ENCODE data around the gene CHRNA3. TPM values are rescaled to one million over a fixed set of nuclear protein-coding genes. Genes with fewer than 3 reads are reported as not detected.

Gene CHRNA3
- not detected in 2 replicates for total RNA-seq

DNA sequence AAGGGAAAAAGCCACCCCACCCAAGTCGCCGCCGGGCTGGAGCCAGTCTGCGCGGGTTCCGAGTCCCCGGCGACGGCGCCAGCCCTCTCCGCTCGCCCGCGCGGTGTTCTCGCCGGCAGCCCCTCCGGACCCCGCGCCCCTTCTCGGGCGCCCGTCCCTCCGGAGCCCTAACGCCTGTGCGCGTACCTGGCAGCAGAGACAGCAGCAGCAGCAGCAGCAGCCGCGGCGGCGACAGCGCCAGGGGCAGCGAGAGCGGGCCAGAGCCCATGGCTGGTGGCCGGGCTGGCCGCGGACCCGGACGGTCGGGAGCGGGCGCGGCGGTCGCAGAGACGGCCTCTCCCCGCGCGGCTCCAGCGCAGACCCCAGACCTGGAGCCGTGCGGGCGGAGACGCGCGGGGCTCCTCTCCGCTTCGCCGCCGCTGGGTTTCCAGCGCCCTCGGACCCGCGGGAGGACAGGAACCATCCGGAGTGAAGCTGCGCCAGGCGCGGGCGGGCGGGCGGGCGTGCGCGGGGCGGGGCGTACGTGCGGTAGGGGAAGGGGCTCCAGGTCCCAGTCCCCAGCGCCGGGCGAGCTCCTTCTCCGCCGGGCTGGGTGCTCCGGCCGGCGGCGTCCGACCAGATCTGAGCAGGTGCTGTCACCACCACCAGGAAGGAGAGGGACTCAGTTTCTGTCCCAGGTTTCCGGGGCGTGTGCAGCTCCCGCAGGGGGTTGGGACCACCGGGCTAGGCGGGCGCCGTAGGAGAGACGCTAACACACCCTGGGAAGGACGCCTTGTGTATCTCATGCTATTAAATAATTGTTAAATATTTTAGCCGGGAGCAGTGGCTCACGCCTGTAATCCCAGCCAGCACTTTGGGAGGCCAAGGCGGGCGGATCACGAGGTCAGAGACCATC lies at the start of gene CHRNA3:
TSS of gene CHRNA3 (minus strand) at position 470 of the 895 bp plus-strand sequence. CDS start at position 268, 202 bp downstream.

DNA sequence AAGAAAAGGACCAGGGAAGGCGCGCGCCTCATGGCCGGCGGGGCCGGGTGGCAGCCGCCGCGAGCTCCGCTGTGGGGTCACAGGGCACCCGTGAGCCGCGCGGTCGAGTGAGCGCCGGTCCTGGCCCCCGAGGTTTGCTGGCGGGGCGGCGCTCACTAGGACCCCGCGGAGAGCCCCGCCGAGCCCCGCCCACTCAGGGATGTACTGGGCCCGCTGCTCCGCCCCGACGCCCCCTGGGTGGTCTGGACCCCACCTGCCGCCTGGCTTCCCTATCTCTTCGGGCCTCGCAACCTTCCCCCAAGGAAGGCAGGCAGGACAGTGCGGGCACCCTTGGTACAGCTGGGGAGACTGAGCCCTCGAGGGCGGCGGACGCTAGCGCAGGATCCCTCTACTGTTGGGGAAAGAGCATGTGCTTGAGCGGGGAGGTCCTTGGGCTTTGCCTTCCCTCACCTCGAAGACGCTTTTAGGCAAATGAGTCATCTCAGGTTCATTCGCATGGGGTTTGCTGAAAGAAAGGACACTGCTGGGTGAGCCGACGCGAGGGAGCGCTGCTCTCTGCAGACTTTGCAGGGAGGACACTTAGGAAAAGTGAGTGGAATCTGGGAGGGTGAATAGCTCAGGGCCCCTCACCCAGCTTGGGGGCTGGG lies 20.4 kb upstream of the CHRNA3 start, which contains the start of gene CHRNB4:
TSS of gene CHRNB4 (minus strand) at position 109 of the 647 bp plus-strand sequence. CDS start at position 32, 77 bp downstream.

DNA sequence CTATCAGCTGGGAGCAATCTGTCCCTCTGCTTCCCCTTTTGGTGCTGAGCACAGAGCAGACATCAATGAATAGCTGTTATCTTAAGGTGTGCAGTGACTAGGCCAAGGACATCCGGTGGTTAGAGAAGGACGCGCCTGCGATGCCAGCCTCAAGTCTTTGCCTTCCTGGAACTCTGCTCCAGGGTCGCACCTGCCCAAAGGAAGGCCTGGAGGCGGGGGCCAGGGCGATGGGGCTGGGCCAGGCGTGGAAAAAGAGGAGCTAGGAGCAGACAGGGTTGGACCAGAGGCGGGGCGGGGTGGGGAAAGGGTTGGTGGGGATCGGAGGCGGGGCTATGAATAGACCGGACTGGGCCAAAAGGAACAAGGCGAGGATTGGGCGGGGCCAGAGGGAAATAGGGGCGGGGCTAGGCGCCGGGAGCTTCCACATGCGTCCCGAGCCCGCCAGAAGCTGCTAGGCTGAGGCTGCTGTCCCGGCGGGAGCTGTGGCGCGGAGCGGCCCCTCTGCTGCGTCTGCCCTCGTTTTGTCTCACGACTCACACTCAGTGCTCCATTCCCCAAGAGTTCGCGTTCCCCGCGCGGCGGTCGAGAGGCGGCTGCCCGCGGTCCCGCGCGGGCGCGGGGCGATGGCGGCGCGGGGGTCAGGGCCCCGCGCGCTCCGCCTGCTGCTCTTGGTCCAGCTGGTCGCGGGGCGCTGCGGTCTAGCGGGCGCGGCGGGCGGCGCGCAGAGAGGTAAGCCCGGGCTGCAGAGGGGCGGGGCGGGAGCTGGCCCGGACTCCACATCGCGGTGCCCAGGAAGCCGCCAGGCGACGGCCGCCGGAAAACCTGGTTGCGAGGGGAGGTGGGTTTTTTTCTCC lies 55.5 kb downstream of the CHRNA3 start, which contains the start of gene CHRNA5:
TSS of gene CHRNA5 (plus strand) at position 424 of the 854 bp plus-strand sequence. CDS start at position 624, 200 bp downstream.

Small RNAs within 50 kb of the gene (small RNA-seq; reads per million reads assigned to genes)
- gene AC067863.2, result not detected

Other genes starting within 250 kb of the CHRNA3 start
- gene IREB2, start 182.8 kb downstream of the CHRNA3 start, total RNA-seq, result 55.1 and 62.2 TPM in 2 replicates
- 2.1 and 3.4 TPM in 2 replicates for gene HYKK, start 113.4 kb downstream of the CHRNA3 start, total RNA-seq
- gene PSMA4, start 80.6 kb downstream of the CHRNA3 start, total RNA-seq, result 449 and 528 TPM in 2 replicates
- 15.2 and 19.1 TPM in 2 replicates for gene CHRNA5, start 55.5 kb downstream of the CHRNA3 start, total RNA-seq
- not detected in 2 replicates for gene CHRNB4, start 20.2 kb upstream of the CHRNA3 start, total RNA-seq
- 7.2 and 18.9 TPM in 2 replicates for gene ADAMTS7, start 190.5 kb upstream of the CHRNA3 start, total RNA-seq